Kidney epithelial cell (primary cell): ENCODE measurements around the gene CSNK1G3. TPM values are rescaled to one million over a fixed set of nuclear protein-coding genes. Genes with fewer than 3 reads are reported as not detected.

Experiments used
- DNase-seq: peaks from one replicate; pipeline ENCODE4 v3.0.0-alpha.2; 2010; ENCODE audit warnings: low read depth
- H3K27me3 ChIP-seq: 2 replicates; pipeline ENCODE4 v1.6.0; 2011; ENCODE audit warnings: low read length; ENCODE audit not compliant: control insufficient read depth, insufficient read depth
- H3K36me3 ChIP-seq: 2 replicates; pipeline ENCODE4 v1.5.1; 2011; ENCODE audit warnings: low read length; ENCODE audit not compliant: control insufficient read depth, insufficient read depth
- H3K4me3 ChIP-seq: 2 replicates; pipeline ENCODE4 v1.5.1; 2011; ENCODE audit warnings: low read depth, mild to moderate bottlenecking, control low read depth, low read length
- total RNA-seq: library from RNA; depleted of rRNA; stranded (reverse); fragments of >200 nt; gene quantifications from 2 replicates; pipeline ENCODE4 v1.2.3, GENCODE V29; 2015
- TF ChIP-seq, protein P1 (sequence below): IDR thresholded peaks from 2 replicates; pipeline ENCODE4 v1.5.1; 2011; ENCODE audit warnings: mild to moderate bottlenecking, moderate library complexity, low read length, control low read depth, inconsistent platforms; ENCODE audit not compliant: insufficient read depth, poor library complexity, severe bottlenecking

The CSNK1G3 gene
- total RNA-seq, 1 donor from 2014 or later = 65.9 TPM

- Histone ChIP-seq H3K27me3 (no peaks in the 10 kb centered on the region), H3K4me3 (no peak overlapping the region), H3K36me3 (no peaks in the 10 kb centered on the region)
- TF ChIP-seq, protein P1, sequence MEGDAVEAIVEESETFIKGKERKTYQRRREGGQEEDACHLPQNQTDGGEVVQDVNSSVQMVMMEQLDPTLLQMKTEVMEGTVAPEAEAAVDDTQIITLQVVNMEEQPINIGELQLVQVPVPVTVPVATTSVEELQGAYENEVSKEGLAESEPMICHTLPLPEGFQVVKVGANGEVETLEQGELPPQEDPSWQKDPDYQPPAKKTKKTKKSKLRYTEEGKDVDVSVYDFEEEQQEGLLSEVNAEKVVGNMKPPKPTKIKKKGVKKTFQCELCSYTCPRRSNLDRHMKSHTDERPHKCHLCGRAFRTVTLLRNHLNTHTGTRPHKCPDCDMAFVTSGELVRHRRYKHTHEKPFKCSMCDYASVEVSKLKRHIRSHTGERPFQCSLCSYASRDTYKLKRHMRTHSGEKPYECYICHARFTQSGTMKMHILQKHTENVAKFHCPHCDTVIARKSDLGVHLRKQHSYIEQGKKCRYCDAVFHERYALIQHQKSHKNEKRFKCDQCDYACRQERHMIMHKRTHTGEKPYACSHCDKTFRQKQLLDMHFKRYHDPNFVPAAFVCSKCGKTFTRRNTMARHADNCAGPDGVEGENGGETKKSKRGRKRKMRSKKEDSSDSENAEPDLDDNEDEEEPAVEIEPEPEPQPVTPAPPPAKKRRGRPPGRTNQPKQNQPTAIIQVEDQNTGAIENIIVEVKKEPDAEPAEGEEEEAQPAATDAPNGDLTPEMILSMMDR = no peak
- no peak for DNase-seq
Measured at GRCh38 chr5:123659495-123659894, 147.5 kb downstream of the CSNK1G3 start.

- no peaks in the 10 kb centered on the region for H3K27me3 ChIP-seq
- no peak for DNase-seq
- TF ChIP-seq, protein P1 = no peak
- no peak overlapping the region for H3K4me3 ChIP-seq
- H3K36me3 ChIP-seq = no peaks in the 10 kb centered on the region
Measured at GRCh38 chr5:123664961-123665360, 153.0 kb downstream of the CSNK1G3 start.

DNA sequence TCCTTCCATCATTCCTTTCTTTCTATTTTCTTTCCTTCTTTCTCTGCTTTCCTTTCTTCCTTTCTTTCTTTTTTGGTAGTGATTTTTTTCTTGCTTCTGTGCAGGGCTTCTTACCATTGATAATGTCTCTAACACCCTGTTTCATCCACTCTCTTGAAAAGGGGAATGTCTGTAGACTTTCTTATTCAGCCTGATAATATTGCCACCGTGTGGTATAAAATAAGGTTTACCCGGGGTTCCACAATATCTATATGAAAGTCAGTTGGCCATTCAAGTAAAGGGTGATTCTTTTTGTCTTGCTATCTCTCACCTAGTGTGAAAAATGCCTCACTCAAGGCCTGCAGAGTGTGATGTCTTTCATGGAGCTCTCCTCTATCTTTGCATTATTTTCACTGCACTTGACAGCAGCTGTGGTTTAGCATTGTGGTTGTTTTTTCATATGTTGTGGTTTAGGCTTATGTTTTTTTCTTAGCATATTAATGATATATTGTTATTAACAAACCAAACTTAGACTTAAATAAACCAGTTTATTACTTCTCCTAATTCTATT, 153.9 kb downstream of the CSNK1G3 start:
- Histone ChIP-seq H3K4me3 (no peak overlapping the region), H3K27me3 (no peaks in the 10 kb centered on the region), H3K36me3 (no peaks in the 10 kb centered on the region)
- no peak for DNase-seq
- TF ChIP-seq, protein P1 = no peak

Other genes with a start within 250 kb of the CSNK1G3 start
- 16.4 and 20.1 TPM in 2 replicates for gene CEP120, start 88.8 kb upstream of the CSNK1G3 start, total RNA-seq